Central memory CD8-positive, alpha-beta T cell (primary cell): ENCODE measurements around the gene AP3B1.
"Not testable (repeated sequence)": the region's sequence is repeated elsewhere in the genome, so short reads cannot be mapped to it uniquely, and the experiment has no call there.

ENCODE experiments used
- ATAC-seq: fragments of 150-1000 bp; cut with Tn5 transposase; replicated peaks from 2 replicates; pipeline ENCODE4 v1.10.0; 2022; ENCODE audit warnings: mild to moderate bottlenecking, moderate FRiP score, moderate number of reproducible peaks; ENCODE audit not compliant: poor library complexity, severe bottlenecking; ENCODE audit errors: extremely low read depth
- DNase-seq, 2 donors: peaks; one replicate each; pipeline ENCODE4 v3.0.0; 2021; ENCODE audit warnings: low spot score in 2 of 2
- H3K27ac Mint-ChIP-seq: one replicate; pipeline ENCODE4 v1.8.0; 2022; ENCODE audit warnings: low read depth, mild to moderate bottlenecking, moderate library complexity, mixed read lengths
- H3K27me3 Mint-ChIP-seq: one replicate; pipeline ENCODE4 v1.8.0; 2022; ENCODE audit warnings: mixed read lengths
- H3K36me3 Mint-ChIP-seq: one replicate; pipeline ENCODE4 v1.8.0; 2022; ENCODE audit warnings: mild to moderate bottlenecking, moderate library complexity, mixed read lengths; ENCODE audit not compliant: insufficient read depth
- H3K4me1 Mint-ChIP-seq: one replicate; pipeline ENCODE4 v1.8.0; 2022; ENCODE audit warnings: mixed read lengths
- H3K4me3 Mint-ChIP-seq: one replicate; pipeline ENCODE4 v1.8.0; 2022; ENCODE audit warnings: mild to moderate bottlenecking, moderate library complexity, mixed read lengths
- H3K9me3 Mint-ChIP-seq: one replicate; pipeline ENCODE4 v1.8.0; 2022; ENCODE audit warnings: mixed read lengths

AP3B1 gene

GRCh38 chr5:78112931-78113330 is 181.6 kb downstream of the AP3B1 start:
- no peak for ATAC-seq
- Mint-ChIP-seq H3K36me3 (peaks cover 25% of the 10 kb centered on the region), H3K4me3 (no peak overlapping the region), H3K9me3 (no peaks in the 10 kb centered on the region), H3K27me3 (no peaks in the 10 kb centered on the region), H3K27ac (no peak overlapping the region), H3K4me1 (peaks cover under 1% of the 10 kb centered on the region)
- DNase-seq: no peak

DNA sequence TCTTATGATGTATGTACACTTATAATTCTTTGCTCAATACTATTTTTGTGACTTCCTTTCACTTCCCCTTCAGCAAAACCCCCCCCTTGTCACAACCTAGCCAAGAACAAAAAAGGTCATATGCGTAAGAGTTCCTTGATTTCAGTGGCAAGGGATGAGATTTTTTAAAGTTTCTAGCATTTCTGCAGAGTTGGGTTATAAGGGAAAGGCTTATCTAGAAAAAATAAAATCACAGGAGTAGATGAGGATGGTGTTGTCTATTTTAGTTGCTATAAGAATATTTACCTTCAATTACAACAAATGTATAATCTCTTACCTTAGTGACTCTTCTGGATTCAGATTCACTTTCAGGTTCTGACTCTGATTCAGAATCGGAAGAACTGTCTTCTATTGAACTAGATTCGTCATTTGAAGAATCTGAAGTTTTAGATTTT is 184.6 kb downstream of the AP3B1 start:
- DNase-seq (no peak), ATAC-seq (no peak)
- Mint-ChIP-seq H3K4me1 (peaks cover 14% of the 10 kb centered on the region), H3K9me3 (no peaks in the 10 kb centered on the region), H3K27me3 (no peaks in the 10 kb centered on the region), H3K4me3 (no peak overlapping the region), H3K36me3 (peaks cover 23% of the 10 kb centered on the region), H3K27ac (no peak overlapping the region)

DNA sequence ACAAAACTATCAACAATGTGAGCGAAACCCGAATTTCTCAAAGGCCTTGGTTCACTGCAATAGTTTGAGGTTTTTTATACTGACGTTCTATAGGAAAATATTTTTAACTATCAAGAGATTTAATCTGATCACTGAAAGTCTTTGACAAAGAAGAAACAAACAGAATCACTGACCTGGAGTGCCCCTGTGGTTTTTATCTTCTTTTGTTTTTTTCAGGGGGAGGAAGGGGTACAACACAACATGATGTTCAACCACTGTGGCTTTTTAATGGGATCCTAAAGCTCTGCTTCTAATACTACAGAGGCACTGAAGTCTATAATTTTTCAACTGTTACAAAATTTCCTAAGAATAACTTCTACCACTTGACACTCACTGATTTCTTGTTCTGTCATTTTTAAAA is 185.9 kb downstream of the AP3B1 start:
- Mint-ChIP-seq H3K27me3 (no peaks in the 10 kb centered on the region), H3K36me3 (peaks cover 18% of the 10 kb centered on the region), H3K27ac (no peak overlapping the region), H3K4me1 (peaks cover 14% of the 10 kb centered on the region), H3K4me3 (no peak overlapping the region), H3K9me3 (no peaks in the 10 kb centered on the region)
- ATAC-seq (no peak), DNase-seq (no peak)

DNA sequence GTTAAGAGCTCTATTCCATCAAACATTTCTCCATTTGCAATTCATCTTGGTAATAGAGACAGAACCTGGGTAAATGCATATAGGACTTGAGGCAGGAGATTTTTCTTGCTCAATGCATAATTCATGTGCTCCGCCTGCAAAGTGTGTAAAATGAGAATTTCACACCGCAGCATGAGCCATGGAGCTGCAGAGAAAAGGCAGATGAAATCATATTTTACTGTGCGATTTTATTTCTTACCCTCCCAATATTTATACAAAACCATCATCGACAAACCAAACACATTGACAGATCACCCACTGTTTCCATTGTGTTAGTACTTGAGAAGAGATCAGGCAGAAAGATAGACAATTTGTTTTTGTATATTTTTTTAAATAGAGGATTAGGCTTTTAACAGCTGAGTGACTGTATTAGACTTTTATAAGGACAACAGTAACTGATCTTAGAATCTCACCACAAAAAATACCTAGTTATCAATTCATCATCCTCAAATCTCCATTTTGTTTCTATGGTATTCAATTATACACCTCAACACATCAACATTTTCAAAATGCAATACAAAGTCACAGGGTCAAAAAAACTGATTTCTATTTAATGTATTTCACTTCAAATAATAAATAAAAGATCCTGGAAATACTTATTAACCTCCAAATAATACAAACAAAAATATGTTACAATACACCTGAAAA is 191.1 kb downstream of the AP3B1 start:
- no peaks in the 10 kb centered on the region for H3K27me3 Mint-ChIP-seq
- DNase-seq: no peak
- no peak for ATAC-seq
- H3K4me3 Mint-ChIP-seq: no peak overlapping the region
- H3K36me3 Mint-ChIP-seq: peaks cover 19% of the 10 kb centered on the region
- H3K4me1 Mint-ChIP-seq: peaks cover 14% of the 10 kb centered on the region
- H3K27ac Mint-ChIP-seq: no peak overlapping the region
- no peaks in the 10 kb centered on the region for H3K9me3 Mint-ChIP-seq

DNA sequence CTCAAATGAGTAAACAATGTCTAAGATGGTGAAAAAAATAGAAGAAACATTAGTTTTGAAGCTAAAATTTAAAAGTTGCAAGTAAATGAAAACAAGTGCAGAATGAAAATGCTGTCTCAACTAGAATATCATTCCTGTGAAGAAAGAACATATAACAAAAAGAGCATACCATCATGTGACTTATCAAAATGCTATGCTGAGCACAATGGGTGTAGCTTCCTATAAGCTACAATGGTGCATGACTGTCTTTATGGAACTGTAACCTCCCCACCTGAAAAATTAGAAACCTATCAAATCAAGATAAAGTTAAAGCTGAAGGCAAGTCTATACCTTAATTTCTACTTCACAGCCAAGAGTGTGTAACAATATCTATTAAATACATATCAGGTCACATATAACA is 192.0 kb downstream of the AP3B1 start:
- Mint-ChIP-seq H3K27me3 (no peaks in the 10 kb centered on the region), H3K9me3 (no peaks in the 10 kb centered on the region), H3K27ac (no peak overlapping the region), H3K4me1 (peaks cover 9% of the 10 kb centered on the region), H3K36me3 (peaks cover 20% of the 10 kb centered on the region), H3K4me3 (no peak overlapping the region)
- no peak for DNase-seq
- ATAC-seq: no peak

DNA sequence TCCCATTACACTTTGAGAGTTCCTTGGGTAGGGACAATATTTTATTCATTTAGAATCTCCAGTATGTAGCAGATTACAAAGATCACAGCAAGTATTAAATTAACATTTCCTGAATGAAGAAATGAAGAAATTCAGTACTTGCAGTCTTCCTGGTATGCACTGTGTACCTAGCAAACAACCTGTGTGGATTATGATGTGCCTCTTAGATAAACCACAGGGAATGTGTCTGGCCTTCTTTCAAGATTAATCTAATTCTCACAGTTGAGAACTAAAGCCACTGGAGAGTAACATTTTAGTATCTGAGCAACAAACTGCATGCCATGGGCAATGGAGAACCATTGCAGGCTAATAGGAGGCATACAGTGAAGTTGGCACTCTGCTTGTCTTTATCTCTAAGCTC is 199.4 kb downstream of the AP3B1 start:
- H3K36me3 Mint-ChIP-seq: peaks cover 12% of the 10 kb centered on the region
- no peak overlapping the region for H3K27ac Mint-ChIP-seq

GRCh38 chr5:78090002-78090401 is 204.5 kb downstream of the AP3B1 start:
- DNase-seq: no peak
- no peak for ATAC-seq
- H3K4me1 Mint-ChIP-seq: no peaks in the 10 kb centered on the region
- H3K4me3 Mint-ChIP-seq: no peak overlapping the region
- H3K36me3 Mint-ChIP-seq: peaks cover 6% of the 10 kb centered on the region
- no peak overlapping the region for H3K27ac Mint-ChIP-seq
- H3K27me3 Mint-ChIP-seq: no peaks in the 10 kb centered on the region
- H3K9me3 Mint-ChIP-seq: no peaks in the 10 kb centered on the region

More for the DNA sequence above, 199.4 kb downstream of the AP3B1 start:
- Mint-ChIP-seq H3K4me1 (no peaks in the 10 kb centered on the region), H3K9me3 (no peaks in the 10 kb centered on the region), H3K27me3 (no peaks in the 10 kb centered on the region), H3K4me3 (no peak overlapping the region)
- DNase-seq: no peak
- ATAC-seq: no peak

GRCh38 chr5:78078858-78079257 is 215.6 kb downstream of the AP3B1 start:
- Mint-ChIP-seq H3K27ac (no peak overlapping the region), H3K36me3 (peaks cover 4% of the 10 kb centered on the region), H3K9me3 (no peaks in the 10 kb centered on the region), H3K4me1 (peaks cover 9% of the 10 kb centered on the region), H3K4me3 (no peak overlapping the region), H3K27me3 (no peaks in the 10 kb centered on the region)
- ATAC-seq (no peak), DNase-seq (no peak)

DNA sequence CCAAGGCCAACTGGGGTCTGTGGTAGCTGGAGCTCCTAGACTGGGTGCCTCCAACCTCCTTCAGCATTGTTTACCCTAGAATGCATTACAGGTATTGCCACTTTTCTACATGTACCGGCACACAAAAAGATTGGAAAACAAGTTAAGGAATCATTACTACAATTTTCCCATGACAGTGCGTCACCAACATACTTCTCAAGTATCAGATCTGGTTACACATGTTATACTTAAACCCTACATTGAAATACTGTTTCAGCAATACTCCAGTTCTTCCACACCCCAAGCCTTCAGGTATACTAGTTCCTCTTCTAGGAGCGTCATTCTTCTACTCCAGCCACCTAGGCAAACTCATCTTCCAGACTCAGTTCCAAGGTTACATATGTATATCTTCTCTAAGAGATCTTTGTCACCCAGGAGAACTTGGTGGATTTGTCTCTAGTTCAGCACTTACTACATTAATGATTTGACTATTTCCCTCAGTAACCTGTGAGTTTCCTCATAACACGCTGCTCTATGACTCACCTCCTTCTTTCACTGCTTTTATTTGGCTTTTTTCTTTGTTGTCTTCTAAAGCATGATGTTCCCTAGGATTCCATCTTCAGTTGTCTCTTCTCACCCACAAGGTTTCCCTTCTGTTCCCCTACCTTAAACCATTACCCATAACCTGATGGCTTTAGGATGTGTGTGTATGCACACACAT is 217.0 kb downstream of the AP3B1 start:
- Mint-ChIP-seq H3K4me1 (peaks cover 9% of the 10 kb centered on the region), H3K36me3 (peaks cover 4% of the 10 kb centered on the region), H3K4me3 (no peak overlapping the region), H3K27ac (peak overlapping the region; percentile 2), H3K27me3 (no peaks in the 10 kb centered on the region), H3K9me3 (no peaks in the 10 kb centered on the region)
- ATAC-seq (no peak), DNase-seq (no peak)

- H3K27me3 Mint-ChIP-seq: no peaks in the 10 kb centered on the region
- peaks cover 9% of the 10 kb centered on the region for H3K4me1 Mint-ChIP-seq
- ATAC-seq (no peak), DNase-seq (no peak)
- no peak overlapping the region for H3K4me3 Mint-ChIP-seq
- H3K36me3 Mint-ChIP-seq: peaks cover 4% of the 10 kb centered on the region
- no peak overlapping the region for H3K27ac Mint-ChIP-seq
- no peaks in the 10 kb centered on the region for H3K9me3 Mint-ChIP-seq
Observed at GRCh38 chr5:78076351-78076750, 218.1 kb downstream of the AP3B1 start.

DNA sequence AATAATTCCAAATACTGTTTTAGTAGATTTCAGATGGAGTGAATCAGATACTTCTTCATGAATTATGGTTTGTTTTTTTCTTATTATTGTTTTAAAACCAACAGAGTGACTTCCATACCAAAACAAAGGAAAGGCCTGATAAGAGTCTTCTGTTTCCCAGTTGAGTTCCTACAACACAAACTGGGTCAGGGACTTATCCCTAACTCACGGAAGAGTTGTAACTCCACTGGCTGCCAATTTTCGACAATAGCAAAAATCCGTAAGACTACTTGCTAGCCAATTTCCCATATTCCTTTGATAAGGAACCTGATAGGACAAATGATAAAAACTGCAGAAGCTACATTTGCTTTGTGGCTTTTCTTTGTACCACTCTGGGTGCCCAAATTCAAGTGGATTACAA is 219.2 kb downstream of the AP3B1 start:
- DNase-seq (no peak), ATAC-seq (no peak)
- peaks cover 1% of the 10 kb centered on the region for H3K36me3 Mint-ChIP-seq
- no peak overlapping the region for H3K27ac Mint-ChIP-seq
- H3K9me3 Mint-ChIP-seq: no peaks in the 10 kb centered on the region
- no peak overlapping the region for H3K4me3 Mint-ChIP-seq
- no peaks in the 10 kb centered on the region for H3K27me3 Mint-ChIP-seq
- peaks cover 9% of the 10 kb centered on the region for H3K4me1 Mint-ChIP-seq

- not testable (repeated sequence) for DNase-seq, H3K27ac Mint-ChIP-seq, H3K4me3 Mint-ChIP-seq, H3K27me3 Mint-ChIP-seq, ATAC-seq, H3K36me3 Mint-ChIP-seq, H3K4me1 Mint-ChIP-seq
- H3K9me3 Mint-ChIP-seq: peaks cover 14% of the 10 kb centered on the region
Observed at GRCh38 chr5:78070691-78071090, 223.8 kb downstream of the AP3B1 start.

GRCh38 chr5:78067581-78067980 is 226.9 kb downstream of the AP3B1 start:
- H3K4me1 Mint-ChIP-seq, H3K27me3 Mint-ChIP-seq, H3K36me3 Mint-ChIP-seq, DNase-seq, H3K4me3 Mint-ChIP-seq, ATAC-seq: not testable (repeated sequence)
- Mint-ChIP-seq H3K9me3 (peaks cover 14% of the 10 kb centered on the region), H3K27ac (peak overlapping the region; percentile 14)
